Nephron (organoid): ENCODE results near the gene ACCS.

Experiments
- H3K27ac Mint-ChIP-seq, 3 experiments: 2 replicates each; pipeline ENCODE4 v1.8.0; 2020; ENCODE audit warnings: mixed read lengths in 3 of 3, mild to moderate bottlenecking in 2 of 3, moderate library complexity in 1 of 3
- H3K27me3 Mint-ChIP-seq: 2 replicates; pipeline ENCODE4 v1.8.0; 2021; ENCODE audit warnings: low read depth, mild to moderate bottlenecking, moderate library complexity, mixed read lengths
- H3K36me3 Mint-ChIP-seq: 2 replicates; pipeline ENCODE4 v1.8.0; 2020; ENCODE audit warnings: low read depth, mixed read lengths
- H3K4me1 Mint-ChIP-seq: 2 replicates; pipeline ENCODE4 v1.8.0; 2020; ENCODE audit warnings: mixed read lengths
- H3K4me3 Mint-ChIP-seq, 3 experiments: 2 replicates each; pipeline ENCODE4 v1.8.0; 2020; ENCODE audit warnings: mild to moderate bottlenecking in 3 of 3, mixed read lengths in 3 of 3, moderate library complexity in 2 of 3
- H3K9me3 Mint-ChIP-seq: 2 replicates; pipeline ENCODE4 v1.8.0; 2020; ENCODE audit warnings: mixed read lengths
- TF ChIP-seq, protein P1 (sequence below), 3 experiments: fragments of 200-600 bp; sonication (generic); IDR thresholded peaks; one replicate each; pipeline ENCODE4 v1.5.0; 2021; ENCODE audit warnings: antibody characterized with exemption in 3 of 3; ENCODE audit not compliant: unreplicated experiment in 3 of 3

ACCS gene, protein sequence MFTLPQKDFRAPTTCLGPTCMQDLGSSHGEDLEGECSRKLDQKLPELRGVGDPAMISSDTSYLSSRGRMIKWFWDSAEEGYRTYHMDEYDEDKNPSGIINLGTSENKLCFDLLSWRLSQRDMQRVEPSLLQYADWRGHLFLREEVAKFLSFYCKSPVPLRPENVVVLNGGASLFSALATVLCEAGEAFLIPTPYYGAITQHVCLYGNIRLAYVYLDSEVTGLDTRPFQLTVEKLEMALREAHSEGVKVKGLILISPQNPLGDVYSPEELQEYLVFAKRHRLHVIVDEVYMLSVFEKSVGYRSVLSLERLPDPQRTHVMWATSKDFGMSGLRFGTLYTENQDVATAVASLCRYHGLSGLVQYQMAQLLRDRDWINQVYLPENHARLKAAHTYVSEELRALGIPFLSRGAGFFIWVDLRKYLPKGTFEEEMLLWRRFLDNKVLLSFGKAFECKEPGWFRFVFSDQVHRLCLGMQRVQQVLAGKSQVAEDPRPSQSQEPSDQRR

GRCh38 chr11:44065841-44066731 is at the start of gene ACCS:
Gene ACCS, plus strand, starts transcription at chr11:44066270. Its CDS starts 1,358 bp downstream, at chr11:44067628.
- H3K4me1 Mint-ChIP-seq = peaks cover 22% of the 10 kb centered on the region
- TF ChIP-seq, protein P1, sequence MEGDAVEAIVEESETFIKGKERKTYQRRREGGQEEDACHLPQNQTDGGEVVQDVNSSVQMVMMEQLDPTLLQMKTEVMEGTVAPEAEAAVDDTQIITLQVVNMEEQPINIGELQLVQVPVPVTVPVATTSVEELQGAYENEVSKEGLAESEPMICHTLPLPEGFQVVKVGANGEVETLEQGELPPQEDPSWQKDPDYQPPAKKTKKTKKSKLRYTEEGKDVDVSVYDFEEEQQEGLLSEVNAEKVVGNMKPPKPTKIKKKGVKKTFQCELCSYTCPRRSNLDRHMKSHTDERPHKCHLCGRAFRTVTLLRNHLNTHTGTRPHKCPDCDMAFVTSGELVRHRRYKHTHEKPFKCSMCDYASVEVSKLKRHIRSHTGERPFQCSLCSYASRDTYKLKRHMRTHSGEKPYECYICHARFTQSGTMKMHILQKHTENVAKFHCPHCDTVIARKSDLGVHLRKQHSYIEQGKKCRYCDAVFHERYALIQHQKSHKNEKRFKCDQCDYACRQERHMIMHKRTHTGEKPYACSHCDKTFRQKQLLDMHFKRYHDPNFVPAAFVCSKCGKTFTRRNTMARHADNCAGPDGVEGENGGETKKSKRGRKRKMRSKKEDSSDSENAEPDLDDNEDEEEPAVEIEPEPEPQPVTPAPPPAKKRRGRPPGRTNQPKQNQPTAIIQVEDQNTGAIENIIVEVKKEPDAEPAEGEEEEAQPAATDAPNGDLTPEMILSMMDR (IDR thresholded peaks at IDR 0.05; ENCODE audit: unreplicated experiment in 3 of 3) = peak; percentile 61 to 86 (median 65)
- H3K4me3 Mint-ChIP-seq = peak within 1 kb of the TSS; percentile 88 to 93 (median 90)
- H3K27ac Mint-ChIP-seq = peak within 1 kb of the TSS; percentile 93 to 99 (median 96)
- H3K9me3 Mint-ChIP-seq = no peaks in the 10 kb centered on the region
- H3K27me3 Mint-ChIP-seq = no peaks in the 10 kb centered on the region
- peaks cover 14% of the 10 kb centered on the region for H3K36me3 Mint-ChIP-seq

DNA sequence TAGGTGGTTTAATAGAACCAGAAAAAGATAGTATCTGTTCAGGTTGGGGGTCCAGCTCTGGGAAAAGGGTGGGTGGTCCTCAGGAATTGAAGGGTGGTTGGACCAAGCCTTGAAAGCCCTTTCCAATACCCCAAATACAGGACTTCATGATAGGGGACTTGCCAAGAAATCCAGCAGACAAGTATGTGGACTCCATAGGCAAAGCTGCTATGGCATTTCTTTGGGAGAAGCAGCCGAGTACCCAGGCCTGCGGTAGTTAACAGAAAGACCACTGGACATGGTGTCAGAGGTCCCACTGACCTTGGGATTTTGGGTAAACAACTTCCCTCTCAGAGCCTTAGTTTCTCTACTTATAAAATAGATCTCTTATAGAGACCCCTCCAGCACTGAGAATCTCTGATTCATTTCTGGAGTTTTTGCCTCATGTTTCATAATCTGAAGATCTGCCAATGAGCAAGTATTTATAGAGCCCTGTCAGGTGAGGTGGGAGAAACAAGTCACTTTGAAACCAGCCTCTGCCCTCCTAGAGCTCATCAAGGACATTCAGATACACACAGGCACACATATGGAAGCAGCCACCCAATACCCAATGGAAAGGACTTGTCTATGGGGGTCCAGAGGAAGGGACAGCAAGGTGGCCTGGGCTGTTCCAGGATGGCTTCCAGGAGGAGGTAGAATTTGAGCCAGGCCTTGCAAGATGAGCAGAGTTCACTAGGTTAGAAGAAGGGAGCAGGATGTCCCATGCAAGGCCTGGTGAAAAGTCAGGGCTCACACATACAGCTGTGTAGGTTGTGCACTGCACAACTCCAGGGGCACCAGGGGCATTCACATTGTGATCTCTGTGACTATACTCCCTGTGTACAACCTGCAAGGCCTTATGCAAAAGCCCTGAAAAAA is 49.3 kb upstream of the ACCS start:
- TF ChIP-seq, protein P1 (IDR thresholded peaks at IDR 0.05; ENCODE audit: unreplicated experiment in 3 of 3) = no peak

DNA sequence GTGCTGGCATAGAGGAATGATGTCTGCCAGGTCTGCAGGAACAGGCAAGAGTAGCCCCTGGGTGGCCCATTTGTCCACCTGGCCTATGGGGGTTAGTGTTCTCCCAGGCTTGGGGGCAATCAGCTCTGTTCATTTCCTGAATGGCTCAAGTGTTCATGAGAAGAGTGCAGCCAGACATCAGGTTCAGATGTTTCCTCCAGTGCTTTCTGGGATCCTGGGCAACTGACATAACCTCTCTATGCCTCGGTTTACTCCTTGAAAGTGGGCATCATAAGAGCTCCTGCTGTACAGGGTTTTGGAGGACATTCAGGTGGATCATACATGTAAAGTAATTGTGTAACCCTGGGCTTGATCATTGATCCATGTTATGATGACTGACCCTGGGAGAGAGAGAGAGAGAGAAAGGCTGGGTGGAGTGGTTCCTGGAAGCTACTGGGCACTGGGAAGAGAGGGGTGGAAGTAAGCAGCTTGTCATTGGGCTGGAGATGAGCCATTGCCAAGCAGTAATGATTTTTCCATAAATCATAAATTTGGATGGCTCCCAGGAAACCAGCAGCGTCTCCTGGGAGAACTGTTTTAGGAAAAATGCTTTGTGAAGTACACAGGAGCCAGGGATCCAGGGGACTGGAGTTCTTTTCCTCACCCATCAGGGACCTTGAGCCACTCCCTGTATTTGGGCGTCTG is 48.5 kb upstream of the ACCS start:
- TF ChIP-seq, protein P1 (IDR thresholded peaks at IDR 0.05; ENCODE audit: unreplicated experiment in 3 of 3) = no peak
- Mint-ChIP-seq H3K27me3 (peaks cover 21% of the 10 kb centered on the region), H3K4me3 (no peak overlapping the region), H3K9me3 (peaks cover 12% of the 10 kb centered on the region), H3K4me1 (peaks cover 14% of the 10 kb centered on the region), H3K36me3 (no peaks in the 10 kb centered on the region), H3K27ac (peak overlapping the region in 1 of 3 experiments; percentile 5)

More for the DNA sequence above, 49.3 kb upstream of the ACCS start:
- Mint-ChIP-seq H3K4me1 (peaks cover 15% of the 10 kb centered on the region), H3K27ac (no peak overlapping the region), H3K9me3 (peaks cover 4% of the 10 kb centered on the region), H3K36me3 (no peaks in the 10 kb centered on the region), H3K4me3 (no peak overlapping the region), H3K27me3 (peaks cover 13% of the 10 kb centered on the region)

DNA sequence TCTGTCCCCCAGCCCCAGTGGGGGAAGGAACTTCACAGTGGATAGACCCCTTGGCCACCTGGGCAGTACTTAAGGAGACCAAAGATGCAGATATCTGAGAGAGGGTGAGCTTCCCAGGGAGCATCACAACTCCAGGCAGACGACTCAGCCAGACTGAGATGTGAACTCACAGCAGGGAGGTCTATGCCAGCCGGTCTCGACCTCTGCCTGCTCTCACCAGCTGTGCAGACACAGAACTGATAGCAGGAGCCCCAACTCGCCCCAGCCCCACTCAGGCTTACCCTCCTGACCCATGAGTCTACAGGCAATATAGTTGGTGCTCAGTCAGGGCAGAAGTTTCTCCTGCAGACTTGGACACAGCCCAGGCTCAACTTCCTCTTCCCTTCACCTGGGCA is 47.9 kb upstream of the ACCS start:
- H3K27ac Mint-ChIP-seq = peak overlapping the region in 1 of 3 experiments; percentile 5
- no peaks in the 10 kb centered on the region for H3K36me3 Mint-ChIP-seq
- H3K9me3 Mint-ChIP-seq = peaks cover 14% of the 10 kb centered on the region
- H3K4me3 Mint-ChIP-seq = no peak overlapping the region
- peaks cover 22% of the 10 kb centered on the region for H3K27me3 Mint-ChIP-seq
- TF ChIP-seq, protein P1 (IDR thresholded peaks at IDR 0.05; ENCODE audit: unreplicated experiment in 3 of 3) = no peak
- H3K4me1 Mint-ChIP-seq = peaks cover 14% of the 10 kb centered on the region

DNA sequence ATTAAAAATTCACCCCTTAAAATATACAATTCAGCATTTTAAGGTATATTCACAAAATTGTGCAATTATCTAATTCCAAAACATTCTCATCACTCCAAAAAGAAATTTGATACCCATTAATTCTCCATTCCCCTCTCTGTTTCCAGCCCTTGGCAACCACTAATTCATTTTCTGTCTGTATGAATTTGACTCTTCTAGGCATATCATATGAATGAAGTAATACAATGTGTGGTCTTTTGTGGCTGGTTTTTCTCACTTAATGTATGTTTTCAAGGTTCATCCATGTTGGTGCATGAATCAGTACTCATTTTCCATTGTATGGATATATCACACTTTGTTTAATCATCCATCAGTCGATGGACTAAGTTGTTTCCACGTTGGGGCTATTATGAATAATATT is 47.2 kb upstream of the ACCS start:
- Mint-ChIP-seq H3K27me3 (peaks cover 22% of the 10 kb centered on the region), H3K9me3 (peaks cover 19% of the 10 kb centered on the region), H3K4me1 (peaks cover 14% of the 10 kb centered on the region), H3K4me3 (no peak overlapping the region), H3K27ac (peak overlapping the region in 1 of 3 experiments; percentile 61), H3K36me3 (no peaks in the 10 kb centered on the region)
- TF ChIP-seq, protein P1 (IDR thresholded peaks at IDR 0.05; ENCODE audit: unreplicated experiment in 3 of 3) = no peak
